Adrenal gland (tissue), 12 donors: ENCODE data around the gene WASHC4. TPM values are rescaled to one million over a fixed set of nuclear protein-coding genes. Genes with fewer than 3 reads are reported as not detected.

Experiments
- DNase-seq, 7 donors: peaks; one replicate each; pipeline ENCODE4 v3.0.0-alpha.2; 2019 to 2020
- H3K27ac ChIP-seq, 5 donors: fragments of 200-600 bp; sonication (generic) in 4 of 5; 1 replicate in 3 of 5; 2 replicates in 2 of 5; pipeline versions ENCODE4 v1.5.1 to v1.8.0; 2016 to 2020; ENCODE audit warnings: mild to moderate bottlenecking in 1 of 5
- H3K27me3 ChIP-seq: fragments of 200-600 bp; 2 replicates; pipeline ENCODE4 v1.8.0; 2021
- H3K36me3 ChIP-seq, 2 donors: fragments of 200-600 bp; replicated peaks in 1 of 2; 1 replicate in 1 of 2; 2 replicates in 1 of 2; pipeline versions ENCODE4 v1.5.1 to v1.8.0; 2018 to 2022
- H3K4me1 ChIP-seq, 2 donors: fragments of 200-600 bp; replicated peaks in 1 of 2; 1 replicate in 1 of 2; 2 replicates in 1 of 2; pipeline versions ENCODE4 v1.5.1 to v1.8.0; 2018 to 2021
- H3K4me3 ChIP-seq, 4 donors: fragments of 200-600 bp; sonication (generic) in 3 of 4; one replicate each; pipeline ENCODE4 v1.5.1; 2016 to 2018
- H3K9me3 ChIP-seq, 3 donors: fragments of 200-600 bp; sonication (generic) in 1 of 3; replicated peaks in 1 of 3; 1 replicate in 2 of 3; 2 replicates in 1 of 3; pipeline versions ENCODE4 v1.5.1 to v1.8.0; 2016 to 2021
- POLR2A ChIP-seq, 2 donors: fragments of 450-650 bp; IDR thresholded peaks; one replicate each; pipeline ENCODE4 v1.6.1; 2017; ENCODE audit warnings: antibody characterized with exemption in 2 of 2, mild to moderate bottlenecking in 2 of 2, moderate library complexity in 1 of 2
- WGBS, 4 donors: extraction: QIAGEN DNeasy Blood & Tissue Kit in 2 of 4; methylation state at CpG; one replicate each; pipeline versions ENCODE4 v1.1.5 to v1.1.7; 2013 to 2017; 5-methylcytosine and 5-hydroxymethylcytosine counted together
- intact Hi-C, 2 donors: fragments of 100-400 bp; cut with DNase I; formaldehyde crosslinking; loops; one replicate each; pipeline versions ENCODE4 v1.14.1 to v1.15.0; 2022 to 2023
- polyA plus RNA-seq, 3 donors: library from polyadenylated mRNA; stranded (reverse); fragments of 200-250 nt in 2 of 3; fragments of 350-450 nt in 1 of 3; fragmentation: Illumina TruSeq in 1 of 3; extraction: RNeasy Lipid Tissue Mini Kit (QIAGEN cat#74804) in 1 of 3; gene quantifications; one replicate each; pipeline ENCODE4 v1.2.3, GENCODE V29; 2013 to 2014
- total RNA-seq, 9 donors: library from RNA; depleted of rRNA in 4 of 9; stranded (reverse); fragments of >200 nt in 4 of 9; fragments of 120-200 nt in 1 of 9; fragmentation: NEBNext Ultra II Directional in 1 of 9; extraction: Animal tissue kit (Norgen Biotek cat#: 25700) in 1 of 9; gene quantifications; one replicate each; pipeline versions ENCODE4 v1.1.0 to v1.2.4, GENCODE V29; 2013 to 2023
- TF ChIP-seq, protein P1 (sequence below), 6 experiments: fragments of 450-650 bp in 4 of 6; fragments of 200-600 bp in 2 of 6; sonication (generic) in 1 of 6; IDR thresholded peaks; 1 replicate in 5 of 6; 2 replicates in 1 of 6; pipeline versions ENCODE4 v1.5.1 to v1.8.0; 2016 to 2021; ENCODE audit warnings: antibody characterized with exemption in 6 of 6, mild to moderate bottlenecking in 2 of 6, moderate library complexity in 1 of 6
- donor health status: healthy with polysubstance abuse.
- donor health status: Bipolar disorder and iron deficiency.
- donor health status: DM: yes; HTN: yes; CAD: no.
- donor health status: DM: no; HTN: no; CAD: no.
- donor health status: DM: no; HTN: no; CAD: no.
- donor health status: DM: yes; HTN: yes; CAD: no.

Gene WASHC4
- total and polyA plus RNA-seq, 12 donors, result 17.8 to 90.6 (median 52.8) TPM

DNA sequence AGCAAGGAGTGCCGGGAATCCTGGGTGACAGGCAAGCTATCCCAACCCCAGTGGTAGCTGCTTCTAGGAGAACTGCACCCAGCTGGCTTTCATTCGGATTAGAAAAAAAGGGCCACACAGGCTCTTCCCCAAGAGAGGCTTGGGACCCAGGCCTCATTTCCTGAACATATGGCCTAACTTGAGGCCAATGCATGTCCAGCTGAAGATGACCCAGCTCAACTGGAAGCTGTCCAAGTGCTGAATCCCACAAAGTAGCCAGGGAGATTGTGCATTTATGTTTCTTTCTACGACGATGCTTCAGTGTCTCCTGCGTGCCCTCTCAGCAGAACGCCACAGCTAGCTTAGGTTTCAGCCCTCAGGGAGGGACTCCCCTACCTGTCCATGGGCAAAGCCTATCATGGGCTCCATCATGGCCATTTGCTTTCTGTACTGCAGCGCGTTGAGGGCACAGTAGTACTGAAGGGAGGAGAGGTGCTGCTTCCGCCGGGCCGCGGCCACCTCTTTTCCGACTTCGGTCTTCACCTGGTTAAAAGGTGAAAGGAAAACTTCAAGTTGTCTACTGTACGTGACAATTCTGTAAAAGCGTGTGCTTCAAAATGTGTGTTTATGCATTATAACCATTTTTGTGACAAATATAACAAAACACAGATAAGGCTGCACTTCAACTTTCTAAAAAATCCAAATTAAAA lies 99.3 kb downstream of the WASHC4 start:
- WGBS, 4 donors, result 92 to 97% (median 94%) methylated on average over 15 to 16 of the region's 16 CpGs
- H3K36me3 ChIP-seq, result peaks cover 0 to 79% of the 10 kb centered on the region in 2 donors
- H3K4me3 ChIP-seq, result no peak overlapping the region
- H3K4me1 ChIP-seq, result peaks cover 4 to 15% of the 10 kb centered on the region in 2 donors
- H3K27ac ChIP-seq, result peak overlapping the region in 1 of 5 donors; percentile 92
- H3K9me3 ChIP-seq, result no peaks in the 10 kb centered on the region
- TF ChIP-seq, protein P1, sequence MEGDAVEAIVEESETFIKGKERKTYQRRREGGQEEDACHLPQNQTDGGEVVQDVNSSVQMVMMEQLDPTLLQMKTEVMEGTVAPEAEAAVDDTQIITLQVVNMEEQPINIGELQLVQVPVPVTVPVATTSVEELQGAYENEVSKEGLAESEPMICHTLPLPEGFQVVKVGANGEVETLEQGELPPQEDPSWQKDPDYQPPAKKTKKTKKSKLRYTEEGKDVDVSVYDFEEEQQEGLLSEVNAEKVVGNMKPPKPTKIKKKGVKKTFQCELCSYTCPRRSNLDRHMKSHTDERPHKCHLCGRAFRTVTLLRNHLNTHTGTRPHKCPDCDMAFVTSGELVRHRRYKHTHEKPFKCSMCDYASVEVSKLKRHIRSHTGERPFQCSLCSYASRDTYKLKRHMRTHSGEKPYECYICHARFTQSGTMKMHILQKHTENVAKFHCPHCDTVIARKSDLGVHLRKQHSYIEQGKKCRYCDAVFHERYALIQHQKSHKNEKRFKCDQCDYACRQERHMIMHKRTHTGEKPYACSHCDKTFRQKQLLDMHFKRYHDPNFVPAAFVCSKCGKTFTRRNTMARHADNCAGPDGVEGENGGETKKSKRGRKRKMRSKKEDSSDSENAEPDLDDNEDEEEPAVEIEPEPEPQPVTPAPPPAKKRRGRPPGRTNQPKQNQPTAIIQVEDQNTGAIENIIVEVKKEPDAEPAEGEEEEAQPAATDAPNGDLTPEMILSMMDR (IDR thresholded peaks at IDR 0.05), result no peak
- TF ChIP-seq POLR2A (IDR thresholded peaks at IDR 0.05), result no peak
- H3K27me3 ChIP-seq, result no peaks in the 10 kb centered on the region
- no peak for DNase-seq
- intact Hi-C loops, result no loop called here

- intact Hi-C loops, result no loop called here
- TF ChIP-seq POLR2A (IDR thresholded peaks at IDR 0.05), result no peak
- TF ChIP-seq, protein P1 (IDR thresholded peaks at IDR 0.05), result no peak
- peaks cover 4 to 12% of the 10 kb centered on the region in 2 donors for H3K4me1 ChIP-seq
- no peaks in the 10 kb centered on the region for H3K9me3 ChIP-seq
- no peak for DNase-seq
- 92 to 97% (median 94%) methylated on average over 3 of the region's 3 CpGs for WGBS, 4 donors
- peaks cover 0 to 66% of the 10 kb centered on the region in 2 donors for H3K36me3 ChIP-seq
- H3K4me3 ChIP-seq, result no peak overlapping the region
- no peaks in the 10 kb centered on the region for H3K27me3 ChIP-seq
- no peak overlapping the region for H3K27ac ChIP-seq
Measured at GRCh38 chr12:105209091-105209490, 101.6 kb downstream of the WASHC4 start.

DNA sequence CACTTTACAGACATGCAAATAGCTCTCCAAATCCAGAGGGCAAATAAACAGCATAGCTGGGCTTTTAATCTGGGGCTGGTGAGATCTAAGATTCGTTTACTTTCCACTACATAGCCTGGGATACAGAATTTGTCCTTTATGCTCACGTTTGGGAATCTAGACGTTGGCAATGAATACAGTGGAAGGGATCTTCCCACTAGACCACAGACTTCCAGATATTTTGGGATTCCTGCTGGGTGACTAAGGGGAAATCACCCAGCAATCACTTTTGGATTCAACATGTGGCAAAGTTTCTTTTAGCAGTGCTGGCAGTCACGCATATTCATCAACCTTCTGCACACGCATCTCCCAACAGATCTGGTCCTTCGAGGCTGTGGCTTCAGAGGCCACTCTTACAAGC lies 104.9 kb downstream of the WASHC4 start:
- intact Hi-C loops, result no loop called here
- Histone ChIP-seq H3K9me3 (no peaks in the 10 kb centered on the region), H3K36me3 (peaks cover 0 to 60% of the 10 kb centered on the region in 2 donors), H3K27ac (no peak overlapping the region), H3K4me3 (no peak overlapping the region), H3K4me1 (no peaks in the 10 kb centered on the region), H3K27me3 (no peaks in the 10 kb centered on the region)
- no peak for DNase-seq
- 88 to 94% (median 90%) methylated on average over 6 of the region's 6 CpGs for WGBS, 4 donors
- no peak for TF ChIP-seq POLR2A (IDR thresholded peaks at IDR 0.05)
- TF ChIP-seq, protein P1 (IDR thresholded peaks at IDR 0.05), result no peak

DNA sequence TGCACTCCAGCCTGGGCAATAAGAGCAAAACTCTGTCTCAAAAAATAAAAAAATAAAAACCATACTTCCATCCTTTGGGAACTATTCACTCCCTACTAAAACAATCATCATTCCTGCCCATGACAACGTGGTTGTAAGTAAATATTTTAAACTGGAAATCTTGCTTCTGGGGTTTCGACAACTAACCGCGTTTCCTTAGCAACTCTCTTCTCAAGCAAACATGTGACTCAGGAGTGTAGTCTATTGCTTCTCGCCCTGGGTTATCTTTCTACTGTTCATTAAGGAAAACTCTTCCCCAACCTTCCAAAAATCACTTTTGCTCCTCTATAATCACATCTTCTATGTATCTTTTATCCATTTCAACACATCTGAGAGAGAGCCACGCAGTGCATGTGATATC lies 106.6 kb downstream of the WASHC4 start:
- Histone ChIP-seq H3K4me1 (peaks cover 6 to 14% of the 10 kb centered on the region in 2 donors), H3K27me3 (no peaks in the 10 kb centered on the region), H3K27ac (no peak overlapping the region), H3K9me3 (no peaks in the 10 kb centered on the region), H3K4me3 (no peak overlapping the region), H3K36me3 (peaks cover 0 to 51% of the 10 kb centered on the region in 2 donors)
- intact Hi-C loops, result no loop called here
- 93 to 98% (median 95%) methylated on average over 6 of the region's 6 CpGs for WGBS, 4 donors
- TF ChIP-seq, protein P1 (IDR thresholded peaks at IDR 0.05), result no peak
- no peak for TF ChIP-seq POLR2A (IDR thresholded peaks at IDR 0.05)
- DNase-seq, result no peak
